Measurements from ENCODE around the gene CNTD1. TPM values are rescaled to one million over a fixed set of nuclear protein-coding genes. Genes with fewer than 3 reads are reported as not detected.

CNTD1 gene
- total and polyA plus RNA-seq, 2 of the 4 experiments (the other 2 are of a cell fraction), result not detected

- TF ChIP-seq BHLHE40 (IDR thresholded peaks at IDR 0.05; ENCODE audit: low read depth, low read length), result no peak
Observed at GRCh38 chr17:42780851-42781638, 17.6 kb upstream of the CNTD1 start (continued).

GRCh38 chr17:42781639-42782165 lies 17.0 kb upstream of the CNTD1 start:
- Histone ChIP-seq H3K4ac (ENCODE audit: low read depth, low read length) (peak overlapping the region; percentile 81), H2BK5ac (ENCODE audit: low read depth, low read length, poor library complexity, severe bottlenecking) (no peak overlapping the region), H3K4me1 (ENCODE audit: control insufficient read depth, insufficient read depth, low read length) (peaks cover 26% of the 10 kb centered on the region), H2BK15ac (ENCODE audit: low read depth, low read length) (peak overlapping the region; percentile 77; the same call in 1 of the 3 replicates), H3K14ac (replicated peaks; ENCODE audit: low read depth, low read length) (peak overlapping the region; percentile 84), H3K9ac (ENCODE audit: low read depth, low read length) (peak overlapping the region; percentile 71; the same call in 1 of the 2 replicates), H3K36me3 (ENCODE audit: control insufficient read depth, insufficient read depth, low read length) (peaks cover 16% of the 10 kb centered on the region), H2BK120ac (ENCODE audit: low read depth, low read length) (peak overlapping the region; percentile 93), H4K91ac (ENCODE audit: insufficient read depth, low read depth, low read length) (peak overlapping the region; percentile 88), H3K4me3 (ENCODE audit: insufficient read depth, low read depth, low read length) (peak overlapping the region; percentile 76; the same call in 1 of the 2 replicates), H4K5ac (ENCODE audit: low read depth, low read length) (no peak overlapping the region), H3K27me3 (ENCODE audit: control insufficient read depth, insufficient read depth, low read length) (no peaks in the 10 kb centered on the region), H3K56ac (ENCODE audit: extremely low read depth, insufficient read depth, low read length) (no peak overlapping the region), H3K79me1 (ENCODE audit: low read depth in 1 of 2, low read length in 2 of 2) (peaks cover 0 to 52% of the 10 kb centered on the region in 2 experiments), H2AK9ac (replicated peaks; ENCODE audit: low read depth, low read length, poor library complexity) (peak overlapping the region; percentile 99), H3K9me1 (ENCODE audit: insufficient read depth, low read length) (peaks cover 31% of the 10 kb centered on the region), H2AK5ac (ENCODE audit: low read depth, low read length) (peak overlapping the region; percentile 98), H2AFZ (replicated peaks; ENCODE audit: low read length, poor library complexity) (peak overlapping the region; percentile 68), H3K27ac (ENCODE audit: insufficient read depth, low read length) (no peak overlapping the region; the same call in 1 of the 2 replicates), H3K4me2 (ENCODE audit: low read depth, low read length) (peak overlapping the region; percentile 87), H3K9me3 (ENCODE audit: control insufficient read depth, insufficient read depth, low read length) (no peaks in the 10 kb centered on the region), H3K23ac (ENCODE audit: low read depth, low read length) (peak overlapping the region; percentile 96), H2BK20ac (ENCODE audit: low read depth, low read length) (peak overlapping the region; percentile 37; the same call in 1 of the 2 replicates), H4K8ac (ENCODE audit: low read depth in 2 of 2, low read length in 2 of 2) (peak overlapping the region; percentile 72 to 73; a peak in 3 of 4 replicates), H3K18ac (ENCODE audit: low read depth, low read length) (no peak overlapping the region), H4K20me1 (ENCODE audit: insufficient read depth, low read length) (no peaks in the 10 kb centered on the region)
- in situ Hi-C loops (cut with MboI; ENCODE audit: low sequenced_read_pairs) (no loop called here), intact Hi-C loops (cut with micrococcal nuclease) (no loop called here), dilution Hi-C loops (cut with HindIII; ENCODE audit: low sequenced_read_pairs, unreplicated experiment) (no loop called here)
- DNase-seq (no peak), ATAC-seq (ENCODE audit: low read depth) (no peak)
- ChIA-PET CTCF (no interaction called here), POLR2A (ENCODE audit: unreplicated experiment) (no interaction called here)
- TF ChIP-seq MAZ (IDR thresholded peaks at IDR 0.05; ENCODE audit: borderline replicate concordance, low read depth, low read length) (no peak), POLR2A (IDR thresholded peaks at IDR 0.05; ENCODE audit: low read depth, low read length) (no peak)
- WGBS, 2 experiments (ENCODE audit: extremely low coverage in 2 of 2, insufficient read length in 1 of 2), result no CpG with 5 or more reads among the region's 10 CpGs
- no TSS peak for BruUV-seq (replicated peaks)
